B cell (primary cell): ENCODE measurements around the gene EXD2. TPM values are rescaled to one million over a fixed set of nuclear protein-coding genes. Genes with fewer than 3 reads are reported as not detected.

Experiments used
- ATAC-seq: fragments of 200-7000 bp; cut with Tn5 transposase; one replicate; pipeline ENCODE4 v1.10.0; 2021; ENCODE audit warnings: low read depth, mild to moderate bottlenecking, moderate number of reproducible peaks, moderate library complexity
- CTCF ChIA-PET: fragments of 350-600 bp; sonication (Branson Sonifier 250); formaldehyde crosslinking; loops from one replicate; lab custom pipeline; 2021; ENCODE audit warnings: antibody characterized with exemption, inconsistent platforms; lab: Charles Lee
- POLR2A ChIA-PET: fragments of 350-600 bp; sonication (Branson Sonifier 250); formaldehyde crosslinking; loops from one replicate; lab custom pipeline; 2021; ENCODE audit warnings: antibody characterized with exemption; lab: Charles Lee
- DNase-seq: peaks from one replicate; pipeline ENCODE4 v3.0.0; 2013
- H2AFZ ChIP-seq: 2 replicates; pipeline ENCODE4 v1.6.1; 2012; ENCODE audit warnings: mild to moderate bottlenecking, low read depth, low read length; ENCODE audit not compliant: insufficient read depth, poor library complexity, severe bottlenecking
- H3K27ac ChIP-seq, 2 donors: 1 replicate in 1 of 2; 2 replicates in 1 of 2; pipeline ENCODE4 v1.5.1; 2012 to 2013; ENCODE audit warnings: low read length in 2 of 2, mild to moderate bottlenecking in 2 of 2, moderate library complexity in 1 of 2
- H3K27me3 ChIP-seq, 4 experiments: fragments of 200-600 bp in 1 of 4; sonication (generic) in 1 of 4; replicated peaks in 1 of 4; 1 replicate in 2 of 4; 2 replicates in 2 of 4; pipeline versions ENCODE4 v1.6.1 to v1.7.0; 2013 to 2016; ENCODE audit warnings: low read length in 3 of 4, mild to moderate bottlenecking in 2 of 4, mixed read lengths in 1 of 4, moderate library complexity in 1 of 4; ENCODE audit not compliant: insufficient read depth in 4 of 4, control insufficient read depth in 3 of 4; ENCODE audit errors: control extremely low read depth in 1 of 4
- H3K36me3 ChIP-seq, 2 experiments: replicated peaks in 1 of 2; 1 replicate in 1 of 2; 2 replicates in 1 of 2; pipeline versions ENCODE4 v1.6.1 to v1.7.1; 2013; ENCODE audit warnings: low read length in 1 of 2; ENCODE audit not compliant: insufficient read depth in 2 of 2, control insufficient read depth in 1 of 2; ENCODE audit errors: control extremely low read depth in 1 of 2, extremely low read depth in 1 of 2
- H3K4me1 ChIP-seq, 2 donors: fragments of 200-600 bp in 1 of 2; sonication (generic) in 1 of 2; 1 replicate in 1 of 2; 2 replicates in 1 of 2; pipeline versions ENCODE4 v1.5.1 to v1.6.1; 2013 to 2017; ENCODE audit warnings: low read length in 2 of 2; ENCODE audit not compliant: control insufficient read depth in 2 of 2, insufficient read depth in 2 of 2
- H3K4me2 ChIP-seq: replicated peaks from 2 replicates; pipeline ENCODE3; 2012; ENCODE audit warnings: mild to moderate bottlenecking, low read depth, low read length; ENCODE audit not compliant: poor library complexity, severe bottlenecking
- H3K4me3 ChIP-seq, 5 experiments: fragments of 200-600 bp in 1 of 5; sonication (generic) in 1 of 5; 1 replicate in 3 of 5; 2 replicates in 2 of 5; pipeline versions ENCODE4 v1.5.1 to v1.7.0; 2011 to 2016; ENCODE audit warnings: low read length in 4 of 5, mild to moderate bottlenecking in 4 of 5, low read depth in 2 of 5, control low read depth in 1 of 5, moderate library complexity in 1 of 5; ENCODE audit not compliant: insufficient read depth in 1 of 5; ENCODE audit errors: control extremely low read depth in 1 of 5, extremely low read depth in 1 of 5
- H3K79me2 ChIP-seq: fragments of 200-600 bp; sonication (generic); one replicate; pipeline ENCODE4 v1.6.0; 2016; ENCODE audit warnings: low read length; ENCODE audit not compliant: control insufficient read depth, insufficient read depth
- H3K9ac ChIP-seq: fragments of 200-600 bp; sonication (generic); 2 replicates; pipeline ENCODE4 v1.6.1; 2017; ENCODE audit warnings: mild to moderate bottlenecking, low read length, moderate library complexity
- H3K9me3 ChIP-seq, 3 donors: one replicate each; pipeline versions ENCODE4 v1.6.1 to v1.7.1; 2013; ENCODE audit warnings: low read length in 2 of 3; ENCODE audit not compliant: control insufficient read depth in 2 of 3, insufficient read depth in 1 of 3; ENCODE audit errors: control extremely low read depth in 1 of 3
- H4K20me1 ChIP-seq: 2 replicates; pipeline ENCODE4 v1.6.0; 2012; ENCODE audit warnings: mild to moderate bottlenecking, low read length; ENCODE audit not compliant: insufficient read depth, control insufficient read depth, poor library complexity, severe bottlenecking
- H3K27ac Mint-ChIP-seq: one replicate; pipeline ENCODE4 v1.8.0; 2021; ENCODE audit warnings: mixed read lengths
- H3K27me3 Mint-ChIP-seq: one replicate; pipeline ENCODE4 v1.8.0; 2021; ENCODE audit warnings: mixed read lengths
- H3K4me1 Mint-ChIP-seq: one replicate; pipeline ENCODE4 v1.8.0; 2021; ENCODE audit warnings: mixed read lengths
- H3K4me3 Mint-ChIP-seq: one replicate; pipeline ENCODE4 v1.8.0; 2021; ENCODE audit warnings: mixed read lengths
- H3K9me3 Mint-ChIP-seq: one replicate; pipeline ENCODE4 v1.8.0; 2022; ENCODE audit warnings: mixed read lengths; ENCODE audit not compliant: insufficient read depth
- EZH2 ChIP-seq: IDR thresholded peaks from 2 replicates; pipeline ENCODE4 v1.6.1; 2012; ENCODE audit warnings: borderline replicate concordance, low read depth, mild to moderate bottlenecking, moderate library complexity, low read length; ENCODE audit not compliant: insufficient read depth, poor library complexity, severe bottlenecking
- WGBS: methylation state at CpG from one replicate; pipeline ENCODE4 v1.1.5; 2013; ENCODE audit warnings: missing lambda C conversion rate; ENCODE audit not compliant: insufficient coverage; 5-methylcytosine and 5-hydroxymethylcytosine counted together
- intact Hi-C: fragments of 100-400 bp; cut with micrococcal nuclease; formaldehyde crosslinking; loops from one replicate; pipeline ENCODE4 v1.10.0; 2022
- polyA plus RNA-seq: library from polyadenylated mRNA; depleted of rRNA; stranded (reverse); fragments of >200 nt; gene quantifications from 2 replicates; pipeline ENCODE4 v1.2.3, GENCODE V29; 2012
- total RNA-seq, 2 donors: library from RNA; stranded (reverse); fragments of 120-200 nt in 1 of 2; gene quantifications; 1 replicate in 1 of 2; 2 replicates in 1 of 2; pipeline versions ENCODE4 v1.2.3 to v1.2.4, GENCODE V29; 2013 to 2022
- TF ChIP-seq, protein P1 (sequence below): fragments of 200-600 bp; IDR thresholded peaks from one replicate; pipeline ENCODE4 v1.8.0; 2022; ENCODE audit warnings: antibody characterized with exemption, mild to moderate bottlenecking

The EXD2 gene
- total and polyA plus RNA-seq, 2 donors (not counting 1 experiment from before 2014, with no cell fraction given): 3.6 to 10.0 TPM

DNA sequence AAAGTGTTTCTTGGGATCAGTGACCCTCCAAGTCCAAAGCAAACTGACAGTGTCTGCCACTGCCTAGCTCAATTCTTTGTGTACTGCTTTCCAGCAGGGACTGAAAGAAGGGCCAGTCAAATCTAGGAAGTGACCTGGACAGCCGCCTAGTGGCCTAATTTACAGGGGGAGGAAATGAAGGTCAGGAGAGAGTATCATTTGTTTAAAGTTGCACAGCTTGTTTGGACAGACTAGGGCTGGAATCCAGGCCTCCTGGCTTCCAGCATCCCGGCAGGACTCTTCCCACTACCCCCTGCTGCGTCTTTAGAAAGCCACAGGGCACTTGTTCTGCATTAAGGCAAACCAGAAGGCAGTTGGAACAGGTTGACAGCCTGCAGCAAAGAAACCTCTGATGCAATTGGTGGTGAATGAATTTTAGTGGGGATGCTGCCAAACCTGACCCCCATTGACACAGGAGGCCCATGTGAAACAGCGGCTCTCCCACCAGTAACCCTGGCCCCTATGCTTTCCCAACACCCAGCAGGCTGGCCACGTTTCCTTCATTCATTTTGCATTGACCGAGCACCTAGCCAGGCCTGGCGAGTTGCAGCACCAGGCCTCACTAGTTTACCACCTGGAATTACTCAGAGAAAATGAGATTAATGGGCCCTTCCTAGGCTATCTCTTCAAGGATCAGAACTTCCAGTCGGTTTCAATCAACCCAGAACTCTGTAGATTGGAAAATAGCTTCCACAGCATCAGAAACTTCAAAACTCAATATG is 96.9 kb downstream of the EXD2 start:
- ChIA-PET CTCF (interaction anchor here (0.7 kb wide), 1 partner anchor 348 kb away, joined by 3 read pairs; no protein-coding TSS in a partner anchor), POLR2A (no interaction called here)
- Histone ChIP-seq H3K27ac (no peak overlapping the region), H3K9me3 (no peaks in the 10 kb centered on the region), H3K36me3 (no peaks in the 10 kb centered on the region), H3K4me3 (no peak overlapping the region), H2AFZ (no peak overlapping the region), H3K79me2 (no peaks in the 10 kb centered on the region), H3K27me3 (no peaks in the 10 kb centered on the region), H3K4me1 (no peaks in the 10 kb centered on the region), H3K4me2 (no peak overlapping the region), H4K20me1 (no peaks in the 10 kb centered on the region), H3K9ac (no peak overlapping the region)
- 92% methylated on average over 6 of the region's 8 CpGs for WGBS
- no peaks in the 10 kb centered on the region for H3K4me1 Mint-ChIP-seq
- no peak for DNase-seq
- H3K27ac Mint-ChIP-seq: no peak overlapping the region
- intact Hi-C loops: no loop called here
- no peaks in the 10 kb centered on the region for H3K9me3 Mint-ChIP-seq
- peaks cover 7% of the 10 kb centered on the region for H3K27me3 Mint-ChIP-seq
- TF ChIP-seq, protein P1, sequence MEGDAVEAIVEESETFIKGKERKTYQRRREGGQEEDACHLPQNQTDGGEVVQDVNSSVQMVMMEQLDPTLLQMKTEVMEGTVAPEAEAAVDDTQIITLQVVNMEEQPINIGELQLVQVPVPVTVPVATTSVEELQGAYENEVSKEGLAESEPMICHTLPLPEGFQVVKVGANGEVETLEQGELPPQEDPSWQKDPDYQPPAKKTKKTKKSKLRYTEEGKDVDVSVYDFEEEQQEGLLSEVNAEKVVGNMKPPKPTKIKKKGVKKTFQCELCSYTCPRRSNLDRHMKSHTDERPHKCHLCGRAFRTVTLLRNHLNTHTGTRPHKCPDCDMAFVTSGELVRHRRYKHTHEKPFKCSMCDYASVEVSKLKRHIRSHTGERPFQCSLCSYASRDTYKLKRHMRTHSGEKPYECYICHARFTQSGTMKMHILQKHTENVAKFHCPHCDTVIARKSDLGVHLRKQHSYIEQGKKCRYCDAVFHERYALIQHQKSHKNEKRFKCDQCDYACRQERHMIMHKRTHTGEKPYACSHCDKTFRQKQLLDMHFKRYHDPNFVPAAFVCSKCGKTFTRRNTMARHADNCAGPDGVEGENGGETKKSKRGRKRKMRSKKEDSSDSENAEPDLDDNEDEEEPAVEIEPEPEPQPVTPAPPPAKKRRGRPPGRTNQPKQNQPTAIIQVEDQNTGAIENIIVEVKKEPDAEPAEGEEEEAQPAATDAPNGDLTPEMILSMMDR: no peak
- no peak for TF ChIP-seq EZH2
- no peak overlapping the region for H3K4me3 Mint-ChIP-seq
- ATAC-seq: no peak

- Histone ChIP-seq H2AFZ (no peak overlapping the region), H3K9ac (no peak overlapping the region), H3K4me2 (no peak overlapping the region), H3K79me2 (no peaks in the 10 kb centered on the region), H3K4me1 (no peaks in the 10 kb centered on the region), H3K9me3 (no peaks in the 10 kb centered on the region), H3K27ac (no peak overlapping the region), H3K36me3 (no peaks in the 10 kb centered on the region), H3K27me3 (no peaks in the 10 kb centered on the region), H3K4me3 (no peak overlapping the region), H4K20me1 (no peaks in the 10 kb centered on the region)
- intact Hi-C loops: no loop called here
- Mint-ChIP-seq H3K27me3 (peaks cover 11% of the 10 kb centered on the region), H3K4me1 (no peaks in the 10 kb centered on the region), H3K9me3 (no peaks in the 10 kb centered on the region), H3K4me3 (no peak overlapping the region), H3K27ac (no peak overlapping the region)
- ATAC-seq: no peak
- no peak for DNase-seq
- 94% methylated on average over 8 of the region's 9 CpGs for WGBS
- POLR2A ChIA-PET: no interaction called here
- TF ChIP-seq EZH2: no peak
- TF ChIP-seq, protein P1: no peak
- CTCF ChIA-PET: no interaction called here
Observed at GRCh38 chr14:69288956-69289705, 97.8 kb downstream of the EXD2 start.
